HG03442 (cell line): ENCODE data around the gene CTDSPL2.
"Not testable (repeated sequence)": the region's sequence is repeated elsewhere in the genome, so short reads cannot be mapped to it uniquely, and the experiment has no call there.

Experiments used
- ATAC-seq: cut with Tn5 transposase; IDR thresholded peaks from one replicate; pipeline ENCODE4 v1.9.1; 2021; ENCODE audit warnings: mild to moderate bottlenecking, moderate library complexity; ENCODE audit not compliant: unreplicated experiment

CTDSPL2 gene

GRCh38 chr15:44536962-44537734, 109.7 kb downstream of the CTDSPL2 start, which contains the start of gene EIF3J:
TSS of gene EIF3J (plus strand) at chr15:44537147. CDS start at chr15:44537195, 48 bp downstream.
- peak; percentile 82 for ATAC-seq

GRCh38 chr15:44537735-44538240, 110.4 kb downstream of the CTDSPL2 start:
- ATAC-seq, result no peak

GRCh38 chr15:44541282-44541958, 114.0 kb downstream of the CTDSPL2 start:
- no peak for ATAC-seq

- no peak for ATAC-seq
Observed at GRCh38 chr15:44542596-44542995, 115.2 kb downstream of the CTDSPL2 start.

- ATAC-seq, result not testable (repeated sequence)
Observed at GRCh38 chr15:44544745-44545144, 117.3 kb downstream of the CTDSPL2 start.

GRCh38 chr15:44545913-44546802, 118.7 kb downstream of the CTDSPL2 start:
- ATAC-seq, result peak; percentile 77

- not testable (repeated sequence) for ATAC-seq
Observed at GRCh38 chr15:44549152-44549551, 121.7 kb downstream of the CTDSPL2 start.

GRCh38 chr15:44550256-44550655, 122.8 kb downstream of the CTDSPL2 start:
- ATAC-seq, result no peak

GRCh38 chr15:44550734-44551133, 123.3 kb downstream of the CTDSPL2 start:
- no peak for ATAC-seq

GRCh38 chr15:44554934-44555723, 127.7 kb downstream of the CTDSPL2 start:
- ATAC-seq, result no peak

GRCh38 chr15:44560926-44561325, 133.5 kb downstream of the CTDSPL2 start:
- not testable (repeated sequence) for ATAC-seq

GRCh38 chr15:44565387-44566154, 138.1 kb downstream of the CTDSPL2 start:
- no peak for ATAC-seq

- no peak for ATAC-seq
Observed at GRCh38 chr15:44566155-44566540, 138.7 kb downstream of the CTDSPL2 start.

GRCh38 chr15:44568338-44568737, 140.9 kb downstream of the CTDSPL2 start:
- no peak for ATAC-seq

GRCh38 chr15:44569316-44569715, 141.9 kb downstream of the CTDSPL2 start:
- ATAC-seq, result no peak

- ATAC-seq, result no peak
Observed at GRCh38 chr15:44570361-44570760, 142.9 kb downstream of the CTDSPL2 start.

GRCh38 chr15:44573386-44573785, 146.0 kb downstream of the CTDSPL2 start:
- no peak for ATAC-seq

- ATAC-seq, result no peak
Observed at GRCh38 chr15:44574734-44575133, 147.3 kb downstream of the CTDSPL2 start.
